Measurements from ENCODE around the gene SCAF8. TPM values are rescaled to one million over a fixed set of nuclear protein-coding genes. Genes with fewer than 3 reads are reported as not detected.

SCAF8 gene
- total RNA-seq, 1 donor from 2014 or later, result 76.7 TPM

DNA sequence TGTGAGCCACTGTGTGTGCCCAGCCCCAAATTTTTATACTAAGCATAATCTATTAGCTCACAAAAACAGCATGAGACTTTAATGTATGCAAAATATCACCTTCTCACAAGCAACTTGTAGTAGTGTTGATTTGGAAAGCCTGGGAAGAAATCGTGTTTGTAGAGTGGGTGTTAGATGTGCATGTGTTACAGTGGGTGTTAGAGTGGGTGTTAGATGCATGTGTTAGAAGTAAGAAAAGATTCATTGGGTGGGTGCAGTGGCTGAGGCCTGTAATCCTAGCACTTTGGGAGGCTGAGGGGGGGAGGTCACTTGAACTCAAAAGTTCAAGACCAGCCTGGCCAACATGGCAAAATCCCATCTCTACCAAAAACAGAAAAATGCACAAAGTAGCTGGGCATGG, 6.3 kb upstream of the SCAF8 start:
- H3K4me3 Mint-ChIP-seq, result no peak overlapping the region
- TF ChIP-seq, protein P1, sequence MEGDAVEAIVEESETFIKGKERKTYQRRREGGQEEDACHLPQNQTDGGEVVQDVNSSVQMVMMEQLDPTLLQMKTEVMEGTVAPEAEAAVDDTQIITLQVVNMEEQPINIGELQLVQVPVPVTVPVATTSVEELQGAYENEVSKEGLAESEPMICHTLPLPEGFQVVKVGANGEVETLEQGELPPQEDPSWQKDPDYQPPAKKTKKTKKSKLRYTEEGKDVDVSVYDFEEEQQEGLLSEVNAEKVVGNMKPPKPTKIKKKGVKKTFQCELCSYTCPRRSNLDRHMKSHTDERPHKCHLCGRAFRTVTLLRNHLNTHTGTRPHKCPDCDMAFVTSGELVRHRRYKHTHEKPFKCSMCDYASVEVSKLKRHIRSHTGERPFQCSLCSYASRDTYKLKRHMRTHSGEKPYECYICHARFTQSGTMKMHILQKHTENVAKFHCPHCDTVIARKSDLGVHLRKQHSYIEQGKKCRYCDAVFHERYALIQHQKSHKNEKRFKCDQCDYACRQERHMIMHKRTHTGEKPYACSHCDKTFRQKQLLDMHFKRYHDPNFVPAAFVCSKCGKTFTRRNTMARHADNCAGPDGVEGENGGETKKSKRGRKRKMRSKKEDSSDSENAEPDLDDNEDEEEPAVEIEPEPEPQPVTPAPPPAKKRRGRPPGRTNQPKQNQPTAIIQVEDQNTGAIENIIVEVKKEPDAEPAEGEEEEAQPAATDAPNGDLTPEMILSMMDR (IDR thresholded peaks at IDR 0.05; ENCODE audit: unreplicated experiment), result no peak
- DNase-seq (ENCODE audit: low spot score in 2 of 2, unreplicated experiment in 2 of 2), result no peak
- H3K27ac Mint-ChIP-seq, result no peak overlapping the region
- no peaks in the 10 kb centered on the region for H3K27me3 Mint-ChIP-seq (ENCODE audit: low read depth)
- H3K4me1 Mint-ChIP-seq, result peaks cover 7% of the 10 kb centered on the region
- H3K36me3 Mint-ChIP-seq, result no peaks in the 10 kb centered on the region
- H3K9me3 Mint-ChIP-seq, result no peaks in the 10 kb centered on the region

DNA sequence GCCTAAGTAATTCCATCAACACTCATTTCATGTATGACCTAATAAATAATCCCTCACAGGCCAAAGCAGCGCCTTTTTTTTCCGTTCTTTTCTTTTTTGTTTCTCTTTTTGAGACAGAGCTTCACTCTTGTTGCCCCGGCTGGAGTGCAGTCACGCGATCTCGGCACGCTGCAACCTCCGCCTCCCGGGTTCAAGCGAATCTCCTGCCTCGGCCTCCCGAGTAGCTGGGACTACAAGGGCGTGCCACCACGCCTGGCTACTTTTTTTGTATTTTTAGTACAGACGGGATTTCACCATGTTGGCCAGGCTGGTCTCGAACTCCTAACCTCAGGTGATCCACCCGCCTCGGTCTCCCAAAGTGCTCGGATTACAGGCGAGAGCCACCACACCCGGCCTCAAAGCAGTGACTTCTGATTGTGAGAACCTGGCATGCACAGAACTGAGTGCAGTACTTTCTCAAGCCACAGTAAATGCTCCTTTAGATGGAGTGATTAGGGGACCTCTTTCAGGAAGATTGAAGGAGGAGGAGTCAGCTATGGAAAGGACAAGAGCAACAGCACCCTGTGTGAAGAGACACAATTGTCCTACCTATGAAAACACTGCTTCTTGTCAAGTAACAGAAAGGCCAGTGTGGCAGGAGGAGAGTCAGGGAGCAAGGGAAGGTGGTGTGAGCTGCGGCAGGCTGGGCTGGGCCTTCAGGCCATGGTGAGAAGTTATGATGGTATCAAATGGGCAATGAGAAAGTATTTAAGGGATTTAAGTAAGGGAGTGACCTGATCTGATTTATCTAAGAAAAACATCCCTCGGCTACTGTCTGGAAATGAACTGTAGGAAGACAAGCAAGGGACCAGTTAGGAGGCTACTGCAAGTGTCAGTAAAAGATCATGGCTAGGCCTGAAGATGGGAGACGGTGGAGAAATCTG, 1.7 kb upstream of the SCAF8 start:
- DNase-seq (ENCODE audit: low spot score in 2 of 2, unreplicated experiment in 2 of 2), result no peak
- H3K27ac Mint-ChIP-seq, result peak overlapping the region; percentile 96
- peaks cover 33% of the 10 kb centered on the region for H3K4me1 Mint-ChIP-seq
- TF ChIP-seq, protein P1 (IDR thresholded peaks at IDR 0.05; ENCODE audit: unreplicated experiment), result no peak
- no peaks in the 10 kb centered on the region for H3K27me3 Mint-ChIP-seq (ENCODE audit: low read depth)
- H3K9me3 Mint-ChIP-seq, result no peaks in the 10 kb centered on the region
- H3K36me3 Mint-ChIP-seq, result peaks cover under 1% of the 10 kb centered on the region
- peak overlapping the region; percentile 24 for H3K4me3 Mint-ChIP-seq

DNA sequence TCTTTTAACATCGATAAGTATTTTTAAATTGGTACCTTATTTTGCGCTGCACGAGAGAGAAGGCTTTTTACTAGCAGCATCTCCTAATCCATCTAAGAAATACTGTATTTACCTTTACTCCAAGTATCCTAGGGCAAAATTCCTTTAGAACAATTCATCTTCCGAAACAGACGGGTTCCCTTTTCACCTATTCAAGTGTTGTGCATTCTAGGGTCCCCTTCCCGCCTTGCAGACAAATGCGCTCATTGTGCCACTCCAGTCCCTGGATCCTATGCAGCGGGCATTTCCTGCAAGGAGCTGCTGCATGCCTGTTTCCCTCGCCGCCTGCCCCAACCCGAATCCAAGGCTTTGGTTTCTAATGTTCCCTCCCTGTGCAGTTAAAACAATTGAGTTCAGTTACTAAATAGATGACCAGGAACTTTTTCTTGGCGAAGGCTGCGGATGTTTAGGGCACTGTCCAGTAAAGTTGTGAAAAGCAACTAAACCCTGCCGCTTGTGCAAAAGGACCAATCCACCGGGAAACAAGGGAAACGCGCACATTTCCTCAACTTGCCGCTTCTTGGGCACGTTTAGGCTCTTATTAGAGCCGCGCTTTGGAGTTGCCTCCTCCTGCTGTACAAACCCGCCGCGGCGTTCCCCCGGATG, 556 bp upstream of the SCAF8 start:
- H3K4me3 Mint-ChIP-seq, result peak overlapping the region; percentile 81
- peaks cover 41% of the 10 kb centered on the region for H3K4me1 Mint-ChIP-seq
- H3K36me3 Mint-ChIP-seq, result peaks cover 2% of the 10 kb centered on the region
- TF ChIP-seq, protein P1 (IDR thresholded peaks at IDR 0.05; ENCODE audit: unreplicated experiment), result no peak
- H3K9me3 Mint-ChIP-seq, result no peaks in the 10 kb centered on the region
- no peaks in the 10 kb centered on the region for H3K27me3 Mint-ChIP-seq (ENCODE audit: low read depth)
- H3K27ac Mint-ChIP-seq, result peak overlapping the region; percentile 96
- peak in 1 of 2 experiments; percentile 59 for DNase-seq (ENCODE audit: low spot score in 2 of 2, unreplicated experiment in 2 of 2)

DNA sequence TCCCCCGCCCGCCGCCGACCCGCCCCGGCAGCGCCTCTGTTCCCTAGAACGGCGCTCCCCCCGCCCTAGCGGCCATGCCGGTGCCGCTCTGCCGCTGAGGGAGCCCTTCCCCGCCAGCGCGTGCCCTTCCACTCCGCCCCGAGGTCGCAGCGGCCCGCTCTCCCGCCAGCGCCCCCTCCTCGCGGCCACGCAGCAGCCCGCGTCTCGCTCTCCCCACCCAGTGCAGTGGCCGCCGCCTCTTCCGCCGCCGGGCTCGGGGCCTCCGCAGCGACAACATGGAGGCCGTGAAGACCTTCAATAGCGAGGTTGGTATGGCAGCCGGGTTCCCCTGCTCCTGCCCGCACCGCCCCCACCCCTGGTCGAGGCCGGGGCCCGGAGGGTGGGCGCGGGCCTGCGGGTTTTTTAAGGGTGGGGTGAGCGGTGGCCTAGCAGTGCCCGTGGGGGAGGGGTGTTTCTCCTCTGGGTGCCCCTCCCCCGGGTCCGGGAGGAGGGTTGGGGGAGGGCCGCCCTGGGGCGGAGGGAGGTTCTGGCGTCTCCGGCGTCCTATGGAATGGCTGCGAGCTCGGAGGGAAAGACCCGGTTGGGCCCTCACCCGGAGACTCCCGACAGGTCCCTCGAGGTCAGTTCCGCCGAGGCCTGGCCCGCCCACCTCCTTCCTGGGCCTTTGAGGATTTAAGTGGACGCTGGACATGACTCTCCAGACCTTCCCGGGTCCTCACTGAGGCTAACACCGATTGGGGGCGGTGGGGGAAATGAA, 588 bp downstream of the SCAF8 start:
- Mint-ChIP-seq H3K27me3 (ENCODE audit: low read depth) (no peaks in the 10 kb centered on the region), H3K36me3 (peaks cover 2% of the 10 kb centered on the region), H3K27ac (peak overlapping the region; percentile 89), H3K4me3 (peak overlapping the region; percentile 77), H3K9me3 (no peaks in the 10 kb centered on the region), H3K4me1 (peaks cover 52% of the 10 kb centered on the region)
- DNase-seq (ENCODE audit: low spot score in 2 of 2, unreplicated experiment in 2 of 2), result peak; percentile 86 to 92
- TF ChIP-seq, protein P1 (IDR thresholded peaks at IDR 0.05; ENCODE audit: unreplicated experiment), result no peak

DNA sequence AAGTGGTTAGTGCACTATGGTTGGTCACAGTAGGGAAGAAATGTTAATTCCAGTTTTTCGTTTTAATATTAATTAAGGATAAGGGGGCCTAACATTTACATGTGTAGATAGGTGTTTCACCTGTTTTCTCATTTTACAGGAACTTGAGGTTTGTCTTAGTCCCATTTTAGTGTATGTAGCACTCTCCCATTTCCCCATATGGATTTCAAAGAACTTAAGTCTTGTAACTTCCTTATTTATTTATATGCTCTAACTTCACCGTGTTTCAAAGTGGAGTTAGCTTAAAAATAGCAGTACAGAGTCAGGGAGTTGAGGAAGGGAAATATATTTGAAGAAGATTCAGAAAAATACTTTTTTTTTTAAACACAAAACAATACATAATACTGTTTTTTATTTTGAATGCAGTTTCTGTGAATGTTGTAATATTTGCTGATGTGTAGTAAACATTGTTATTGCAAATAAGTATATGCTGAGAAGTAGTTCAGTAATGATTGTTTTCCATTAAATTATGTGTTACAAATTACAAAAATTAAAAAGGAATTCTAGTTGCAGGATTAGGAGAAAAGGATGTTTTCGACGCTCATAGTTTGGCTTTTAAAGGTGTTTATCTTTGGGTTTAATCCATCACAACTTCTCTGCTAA, 3.5 kb downstream of the SCAF8 start:
- no peaks in the 10 kb centered on the region for H3K27me3 Mint-ChIP-seq (ENCODE audit: low read depth)
- H3K9me3 Mint-ChIP-seq, result no peaks in the 10 kb centered on the region
- no peak for DNase-seq (ENCODE audit: low spot score in 2 of 2, unreplicated experiment in 2 of 2)
- no peak overlapping the region for H3K4me3 Mint-ChIP-seq
- no peak overlapping the region for H3K27ac Mint-ChIP-seq
- H3K4me1 Mint-ChIP-seq, result peaks cover 60% of the 10 kb centered on the region
- H3K36me3 Mint-ChIP-seq, result peaks cover 4% of the 10 kb centered on the region
- TF ChIP-seq, protein P1 (IDR thresholded peaks at IDR 0.05; ENCODE audit: unreplicated experiment), result no peak
